Measurements from ENCODE around the gene FBXL16.
"Not testable (repeated sequence)": the region's sequence is repeated elsewhere in the genome, so short reads cannot be mapped to it uniquely, and the experiment has no call there.

The FBXL16 gene

DNA sequence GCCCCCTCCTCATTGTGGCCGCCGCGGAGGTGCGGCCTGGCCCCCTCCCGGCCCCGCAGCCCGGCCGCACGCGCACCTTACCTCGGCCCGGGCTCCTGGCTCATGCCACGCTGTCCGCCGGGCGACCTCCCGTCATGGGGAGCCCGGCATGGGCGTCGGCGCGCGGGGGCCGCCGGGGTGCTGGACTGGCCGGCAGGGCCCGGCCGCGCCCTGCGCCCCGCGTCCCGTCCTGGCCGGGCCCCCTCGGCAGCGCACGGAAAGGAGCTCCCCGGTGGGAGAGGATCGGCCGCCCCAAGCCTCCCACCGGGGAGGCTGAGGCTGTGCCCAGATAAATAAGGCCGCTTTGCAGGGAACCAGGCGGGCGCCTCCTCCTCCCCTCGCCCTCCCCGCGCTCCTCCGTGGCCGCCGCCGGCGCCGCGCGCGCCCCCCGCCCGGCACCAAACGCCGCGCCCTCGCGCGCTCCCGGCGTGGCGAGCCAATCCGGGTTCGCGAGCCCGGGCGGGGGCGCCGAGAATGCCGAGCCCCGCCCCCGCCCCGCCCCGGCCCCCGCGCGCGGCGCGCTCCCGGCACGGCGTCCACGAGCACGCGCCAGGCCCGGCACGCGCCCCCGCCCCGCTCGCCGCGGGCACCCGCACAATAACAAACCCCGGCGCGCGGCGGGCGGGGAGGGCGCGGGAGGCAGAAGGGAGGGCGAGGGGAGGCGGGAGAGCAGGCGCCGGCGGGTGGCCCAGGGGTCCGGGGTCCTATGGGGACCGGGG is at the start of gene FBXL16:
Gene FBXL16 (minus strand): TSS at position 371 of the 758 bp plus-strand sequence. CDS start 8,396 bp downstream, outside the sequence.
- DNase-seq: no peak

DNA sequence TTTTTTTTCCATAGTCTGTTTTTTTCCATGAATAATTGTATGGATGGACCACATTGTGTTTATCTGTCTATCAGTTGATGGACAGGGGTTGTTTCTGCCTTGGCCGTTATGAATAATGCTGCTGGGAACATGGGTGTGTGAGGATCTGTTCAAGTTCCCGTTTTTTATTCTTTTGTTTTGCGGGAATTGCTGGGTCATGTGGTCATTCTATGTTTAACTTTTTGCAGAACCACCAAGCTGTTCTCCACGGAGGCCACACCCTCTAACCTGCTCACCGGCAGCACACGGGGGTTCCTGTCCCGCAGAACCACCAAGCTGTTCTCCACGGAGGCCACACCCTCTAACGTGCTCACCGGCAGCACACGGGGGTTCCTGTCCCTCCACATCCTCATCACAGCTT is 49.1 kb upstream of the FBXL16 start:
- DNase-seq: no peak

GRCh38 chr16:754121-754607 is 48.6 kb upstream of the FBXL16 start:
- DNase-seq: not testable (repeated sequence)

DNA sequence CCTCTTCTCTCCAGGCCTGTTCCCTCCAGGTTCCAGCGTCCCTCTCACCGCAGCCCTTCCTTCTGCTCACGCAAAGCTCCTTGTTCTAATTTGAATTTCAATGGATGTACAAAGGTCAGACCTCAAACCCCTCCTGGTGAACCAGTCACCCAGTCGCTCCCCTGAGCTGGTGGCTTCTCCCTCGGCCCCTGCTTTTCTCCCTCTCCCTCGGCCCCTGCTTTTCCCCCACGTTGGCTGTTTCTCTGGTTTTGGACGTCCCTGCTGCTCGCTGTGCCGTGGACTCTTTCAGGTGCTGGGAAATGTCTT is 46.4 kb upstream of the FBXL16 start:
- DNase-seq: no peak

DNA sequence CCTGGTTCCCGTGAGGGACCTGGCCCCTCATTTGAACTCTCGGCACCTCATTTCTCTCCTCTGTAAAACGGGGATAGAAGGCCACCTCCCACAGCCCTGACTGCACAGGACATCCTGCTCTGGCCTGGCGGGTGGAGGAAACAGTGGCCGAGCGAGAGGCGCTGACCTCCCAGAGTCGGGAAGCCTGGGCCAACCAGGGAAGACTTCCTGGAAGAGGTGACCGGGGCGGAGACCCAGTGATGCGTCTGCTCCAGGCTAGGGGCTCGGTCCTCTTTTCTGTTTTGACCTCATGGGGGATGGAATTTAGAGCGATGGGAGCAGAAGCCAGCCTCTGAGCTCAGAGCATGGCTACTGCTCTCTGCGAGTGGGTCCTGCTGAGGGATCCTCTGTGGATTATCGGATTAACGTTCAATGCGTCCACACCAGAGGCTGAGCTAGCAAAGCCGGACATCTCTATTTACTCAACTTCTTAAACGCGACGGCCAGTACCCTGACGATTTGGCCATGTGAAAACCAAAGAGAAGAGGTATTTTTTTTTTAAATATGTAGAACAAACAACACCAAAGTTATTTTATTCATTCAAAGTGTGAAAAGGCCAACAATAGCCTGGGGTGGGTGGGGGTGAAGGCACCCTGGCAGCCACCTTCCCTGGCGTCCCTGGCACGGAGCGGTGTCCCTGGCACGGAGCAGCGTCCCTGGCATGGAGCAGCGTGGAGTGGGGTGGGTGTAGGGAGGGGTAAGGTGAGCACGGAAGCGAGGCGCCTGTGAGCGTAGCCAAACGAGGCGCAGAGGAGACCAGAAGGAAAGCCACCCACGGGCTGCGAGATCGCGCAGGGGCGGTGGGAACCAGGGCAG is 45.8 kb upstream of the FBXL16 start:
- no peak for DNase-seq

GRCh38 chr16:750485-750884 is 44.9 kb upstream of the FBXL16 start:
- no peak for DNase-seq

DNA sequence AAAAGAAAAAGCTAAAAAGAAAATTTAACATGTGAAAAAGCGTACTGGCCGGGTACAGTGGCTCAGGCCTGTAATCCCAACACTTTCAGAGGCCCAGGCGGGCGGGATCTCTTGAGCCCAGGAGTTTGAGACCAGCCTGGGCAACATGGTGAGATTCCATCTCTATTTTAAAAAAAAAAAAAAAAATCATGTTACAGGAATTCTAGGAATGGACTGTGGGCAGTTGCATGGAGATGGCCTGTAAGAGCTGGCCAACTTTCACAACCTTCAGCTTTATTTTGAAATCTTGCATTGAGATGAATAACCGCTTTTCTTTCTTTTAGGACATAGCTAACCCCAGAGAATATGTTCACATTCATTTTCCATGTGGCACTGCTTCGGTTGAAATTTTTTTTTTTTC is 43.4 kb upstream of the FBXL16 start:
- no peak for DNase-seq

GRCh38 chr16:747978-748746 is 42.6 kb upstream of the FBXL16 start:
- DNase-seq: no peak

GRCh38 chr16:746637-747036 is 41.0 kb upstream of the FBXL16 start:
- DNase-seq: no peak

DNA sequence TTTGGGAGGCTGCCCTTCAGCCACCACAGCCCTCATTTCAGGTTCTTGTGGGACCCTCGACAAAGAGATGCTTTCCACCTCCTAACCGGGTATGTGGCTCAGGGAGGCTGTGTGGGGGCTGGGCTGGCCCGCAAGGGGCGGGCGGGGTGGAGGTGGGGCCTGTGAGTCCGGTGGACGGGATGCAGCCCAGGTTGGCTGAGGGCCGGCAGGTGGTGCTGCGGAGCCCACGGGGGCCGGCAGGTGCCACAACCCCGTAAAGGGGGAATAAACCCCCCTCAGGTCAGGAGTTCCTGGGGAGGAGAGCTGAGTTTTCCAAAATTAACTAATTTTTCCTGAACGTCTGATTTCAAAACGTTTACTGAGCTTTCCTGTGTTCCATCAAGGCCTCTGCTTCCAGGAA is 40.1 kb upstream of the FBXL16 start:
- DNase-seq: no peak

- no peak for DNase-seq
Measured at GRCh38 chr16:743794-744500, 38.3 kb upstream of the FBXL16 start.

DNA sequence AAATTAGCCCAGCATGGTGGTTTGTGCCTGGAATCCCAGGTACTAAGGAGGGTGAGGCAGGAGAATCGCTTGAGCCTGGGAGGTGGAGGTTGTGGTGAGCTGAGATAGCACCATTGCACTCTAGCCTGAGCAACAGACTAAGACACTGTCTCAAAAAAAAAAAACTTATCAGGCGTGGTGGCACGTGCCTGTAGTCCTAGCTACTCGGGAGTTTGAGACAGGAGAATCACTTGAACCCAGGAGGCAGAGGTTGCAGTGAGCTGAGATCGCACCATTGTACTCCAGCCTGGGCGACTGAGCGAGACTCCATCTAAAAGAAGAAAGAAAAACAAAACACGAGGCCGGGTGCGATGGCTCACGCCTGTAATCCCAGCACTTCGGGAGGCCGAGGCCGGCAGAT is 37.3 kb upstream of the FBXL16 start:
- DNase-seq: not testable (repeated sequence)

DNA sequence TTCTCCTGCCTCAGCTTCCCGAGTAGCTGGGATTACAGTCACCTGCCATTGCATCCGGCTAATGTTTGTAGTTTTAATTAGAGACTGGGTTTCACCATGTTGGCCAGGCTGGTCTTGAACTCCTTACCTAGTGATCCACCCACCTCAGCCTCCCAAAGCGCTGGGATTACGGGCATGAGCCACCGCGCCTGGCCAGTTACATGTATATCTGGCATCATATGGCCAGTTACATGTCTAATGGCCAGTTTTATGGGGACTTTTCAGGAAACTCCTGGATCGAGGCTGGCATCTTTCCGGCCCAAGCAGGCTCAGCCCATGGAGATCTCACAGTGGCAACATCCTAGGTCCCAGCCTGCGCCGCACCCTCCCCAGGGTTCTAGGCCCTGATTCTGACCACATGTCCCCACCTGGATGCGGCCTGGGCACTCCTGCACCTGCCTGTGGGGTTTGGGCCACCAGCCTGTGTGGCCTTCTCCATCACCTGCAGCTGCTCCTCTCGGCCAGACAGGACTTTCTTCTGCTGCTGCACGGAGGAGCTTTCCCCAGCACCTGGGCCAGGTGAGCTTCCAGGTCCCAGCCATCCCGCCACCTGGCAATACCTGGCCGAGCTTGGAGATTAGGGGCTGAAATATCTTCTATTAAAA is 36.5 kb upstream of the FBXL16 start:
- no peak for DNase-seq

DNA sequence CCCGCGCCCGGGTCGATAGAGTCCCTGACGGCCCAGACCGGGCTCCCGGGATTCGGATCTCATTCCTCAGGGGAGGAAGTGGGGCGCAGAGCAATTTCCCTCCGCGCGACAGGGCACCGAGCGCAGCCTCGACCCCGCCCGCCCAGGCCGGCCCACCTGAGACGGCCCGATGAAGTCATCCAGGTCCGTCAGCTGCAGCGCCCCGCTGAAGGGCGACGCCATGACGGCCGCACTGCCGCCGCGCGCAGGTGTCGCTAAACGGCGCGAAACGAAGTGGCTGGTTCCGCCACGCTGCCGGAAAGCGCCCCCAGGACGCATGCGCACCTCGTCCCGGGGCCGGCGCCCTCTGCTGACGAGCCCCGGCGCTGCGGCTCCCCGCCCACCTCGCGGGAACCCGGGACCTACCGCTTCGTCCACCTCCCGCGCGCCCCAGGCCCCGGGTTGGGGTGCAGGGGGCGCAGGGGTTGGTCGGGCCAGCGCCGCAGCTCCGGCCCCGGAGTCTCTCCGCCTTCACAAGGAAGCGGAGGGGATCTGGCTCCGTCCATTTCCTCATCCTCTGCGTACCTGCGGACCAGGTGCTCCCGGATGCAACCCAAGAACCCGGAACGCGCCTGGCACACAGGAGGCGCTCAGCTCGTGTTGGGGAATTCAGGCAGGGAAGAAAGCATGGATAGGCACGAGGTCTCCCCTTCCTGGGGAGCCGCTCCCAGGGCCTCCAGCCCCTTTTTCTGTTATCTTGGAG is 35.3 kb upstream of the FBXL16 start, which contains the start of gene CIAO3:
Gene CIAO3 (minus strand): TSS at position 234 of the 742 bp plus-strand sequence. CDS start 12 bp downstream, at position 222.
- peak; percentile 99 for DNase-seq

- no peak for DNase-seq
Measured at GRCh38 chr16:740459-740763, 34.8 kb upstream of the FBXL16 start.

DNA sequence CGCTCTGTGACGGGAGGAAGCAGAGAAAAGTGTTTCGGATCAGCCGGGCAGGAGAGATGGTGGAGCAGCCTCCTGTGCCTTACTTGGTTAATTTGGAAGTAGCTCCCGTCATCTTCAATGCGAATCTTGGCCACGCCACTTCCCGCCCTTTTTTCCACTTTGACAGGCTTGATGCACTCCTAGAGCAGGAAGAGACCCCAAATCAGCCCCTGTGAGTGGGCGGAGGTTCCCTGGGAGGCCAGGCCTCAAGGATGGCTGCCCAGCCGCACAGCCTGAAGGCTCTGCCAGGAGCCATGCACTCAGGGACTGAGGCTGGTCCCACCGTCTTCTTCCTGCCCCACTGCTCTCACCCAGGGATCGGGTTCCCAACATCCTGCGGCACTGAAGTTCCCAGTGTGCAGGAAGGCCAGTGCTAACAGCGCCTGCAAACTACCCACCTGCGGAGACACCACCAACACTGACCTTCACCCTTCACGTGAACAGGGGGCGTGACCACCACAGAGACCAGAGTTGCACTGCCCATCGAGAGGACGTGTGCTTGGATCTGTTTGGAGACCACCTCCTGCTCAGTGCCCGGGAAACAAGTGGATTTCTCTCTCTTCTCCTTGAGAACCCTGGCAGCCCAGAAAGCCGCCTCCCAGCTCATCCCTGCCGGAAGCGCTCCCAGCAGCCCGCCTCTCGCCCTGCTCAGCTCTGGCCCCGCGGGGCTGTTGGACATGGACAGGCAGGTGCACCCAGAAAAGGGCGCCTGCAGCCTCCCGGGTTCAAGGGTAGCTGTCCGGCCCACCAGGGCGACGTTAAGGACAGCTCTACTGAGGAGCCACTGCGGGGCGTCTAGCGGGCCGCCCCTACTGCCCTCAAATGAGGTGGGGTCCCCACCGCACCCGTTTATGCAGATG is 34.2 kb upstream of the FBXL16 start:
- no peak for DNase-seq

- no peak for DNase-seq
Measured at GRCh38 chr16:736936-737481, 31.4 kb upstream of the FBXL16 start.

- DNase-seq: peak; percentile 66
Measured at GRCh38 chr16:735982-736453, 30.4 kb upstream of the FBXL16 start.

DNA sequence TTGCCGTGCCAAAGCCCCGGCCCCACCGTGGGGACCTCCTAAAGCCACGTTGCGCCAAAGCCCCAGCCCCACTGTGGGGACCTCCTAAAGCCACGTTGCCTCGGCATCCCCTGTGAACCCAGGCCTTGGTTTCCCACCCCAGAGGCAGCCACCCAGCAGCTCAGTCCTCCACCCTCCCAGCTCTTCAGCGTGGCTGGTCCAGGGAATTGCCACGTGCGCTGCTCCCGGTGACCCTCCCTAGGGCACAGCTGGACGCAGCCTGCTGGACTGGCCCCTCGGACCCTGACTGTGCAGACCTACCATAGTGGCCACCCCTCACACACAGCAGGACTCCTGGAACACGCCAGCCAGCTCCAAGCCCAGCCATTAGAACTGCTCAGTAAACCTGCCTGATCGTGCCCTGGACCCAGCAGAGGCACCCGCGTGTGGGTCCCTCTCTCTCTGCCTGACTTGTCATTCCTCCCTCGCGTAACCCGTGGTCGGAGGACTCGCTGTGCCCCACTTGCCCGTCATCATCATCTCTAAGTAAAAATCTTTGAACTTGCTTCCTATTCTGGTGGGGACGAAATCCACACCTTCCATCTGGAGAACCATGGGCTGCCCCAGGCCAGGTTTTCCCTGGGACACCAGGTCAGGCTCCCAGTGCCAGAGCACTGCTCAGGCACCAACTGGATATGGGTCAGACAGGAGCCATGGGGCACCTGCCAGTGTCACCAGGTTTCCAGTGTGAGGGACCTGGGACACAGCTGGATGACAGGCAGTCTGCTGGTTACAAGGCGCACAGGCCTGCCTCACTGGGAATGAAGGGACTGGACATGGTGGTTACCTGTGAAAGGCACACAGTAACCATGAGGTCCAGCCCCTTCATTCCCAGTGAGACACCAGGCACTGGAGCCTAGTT is 29.6 kb upstream of the FBXL16 start:
- DNase-seq: no peak
